NCI-H774 (cell line): ENCODE results near the gene FAM9C.
"Not testable (repeated sequence)": the region's sequence is repeated elsewhere in the genome, so short reads cannot be mapped to it uniquely, and the experiment has no call there.

Source experiments
- DNase-seq: peaks from one replicate; lab custom pipeline; 2025; lab: John Stamatoyannopoulos, UW

The FAM9C gene

DNA sequence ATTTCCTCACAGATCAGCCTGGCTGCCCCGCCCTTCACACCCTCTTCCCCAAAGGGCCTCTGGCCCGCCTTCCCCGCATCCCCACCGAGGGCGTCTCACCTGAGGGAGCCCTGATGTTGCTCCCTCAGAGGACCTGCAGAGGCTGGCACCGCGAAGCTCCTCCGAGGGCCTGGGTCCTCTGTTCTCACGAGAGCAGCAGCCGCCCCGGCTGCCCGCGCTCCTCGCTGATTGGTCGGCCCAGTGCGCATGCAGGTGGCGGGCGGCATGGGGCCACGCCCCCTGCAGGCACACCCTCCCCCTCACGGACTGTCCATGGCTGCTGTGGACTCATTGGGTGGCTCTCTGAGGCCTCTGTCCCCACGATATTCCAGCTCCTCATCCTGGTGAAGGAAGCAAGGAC lies at the start of gene FAM9C:
FAM9C (minus strand) TSS at position 180 of the 400 bp plus-strand sequence. CDS start 831 bp downstream, outside the sequence.
- DNase-seq = no peak

DNA sequence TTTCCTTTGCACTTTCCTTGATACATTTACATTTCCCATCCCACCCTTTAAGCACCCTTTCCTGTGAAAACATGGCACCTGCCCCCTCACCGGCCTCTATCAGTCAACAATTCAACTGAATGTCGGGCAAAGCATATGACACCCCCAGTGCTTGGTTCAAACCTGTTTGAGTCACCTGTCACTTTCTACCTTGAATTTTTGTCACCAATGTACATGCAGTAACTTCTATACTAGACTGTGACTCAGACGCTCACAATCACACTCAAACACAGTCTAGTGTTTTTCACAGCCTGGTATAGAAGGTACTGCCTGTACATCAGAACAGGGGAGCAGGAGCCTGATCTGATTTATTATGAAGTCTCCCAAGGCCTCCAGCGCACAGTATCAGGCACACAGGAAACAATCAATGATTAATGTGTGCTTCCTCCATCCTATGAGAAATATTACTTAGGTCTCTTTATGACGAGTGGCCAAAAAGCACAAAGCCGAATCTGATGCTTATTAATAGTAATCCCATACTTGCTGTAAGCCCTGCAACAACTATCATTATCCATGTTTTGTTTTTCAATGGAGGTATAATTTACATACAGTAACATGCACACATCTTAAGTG lies 49.2 kb upstream of the FAM9C start:
- no peak for DNase-seq

DNA sequence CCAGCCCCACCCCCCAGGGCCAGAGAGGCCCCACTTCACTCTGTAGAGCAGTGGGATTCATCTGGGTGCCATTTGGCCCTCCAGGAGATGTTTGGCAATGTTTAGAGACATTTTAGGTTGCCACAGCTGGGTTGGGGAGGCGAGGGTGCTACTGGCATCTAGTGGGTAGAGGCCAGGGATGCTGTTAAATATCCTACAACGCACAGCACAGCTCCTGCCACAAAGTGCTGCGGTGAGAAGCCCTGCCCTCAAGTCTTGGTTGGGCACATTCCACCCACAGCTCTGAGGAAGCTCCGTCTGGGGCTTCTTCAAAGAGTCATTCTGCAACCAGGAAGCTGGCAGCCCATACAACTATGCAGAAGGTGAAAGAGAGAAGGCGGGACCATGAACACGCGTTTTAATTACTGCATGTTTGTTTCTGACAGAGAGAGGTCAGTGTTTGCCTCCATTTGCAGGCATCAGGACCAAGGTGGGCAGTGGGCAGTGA lies 48.1 kb upstream of the FAM9C start:
- DNase-seq = no peak

DNA sequence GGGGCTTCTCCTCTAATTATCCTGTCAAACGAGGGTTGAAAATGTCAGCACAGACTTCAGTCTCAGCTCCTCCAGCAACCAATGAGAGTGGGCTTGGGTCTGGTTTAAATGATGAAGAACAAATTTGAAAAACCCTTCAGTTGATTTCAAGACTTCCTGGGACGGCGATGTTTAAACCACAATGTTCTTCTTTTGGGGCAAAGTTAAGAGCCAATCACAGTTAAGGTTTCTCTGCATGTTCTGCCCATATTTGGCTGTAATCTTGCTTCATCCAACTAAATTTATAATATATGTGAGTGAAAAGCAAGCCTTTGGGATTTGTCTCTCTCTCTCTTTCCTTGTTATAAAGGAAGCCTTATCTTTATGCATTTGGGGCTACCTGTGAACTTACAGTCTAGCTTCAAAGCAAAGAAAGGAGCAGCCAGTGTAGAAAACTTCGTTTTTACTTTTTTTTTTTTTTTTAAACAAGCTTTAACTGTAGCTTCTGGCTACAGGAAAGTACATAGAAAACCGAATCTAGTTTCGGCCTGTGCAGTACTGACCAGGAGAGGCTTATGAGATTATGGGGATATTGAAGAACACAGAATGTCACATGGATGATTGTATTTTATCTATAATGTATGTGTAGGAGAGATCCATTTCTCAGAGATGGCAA lies 46.8 kb upstream of the FAM9C start:
- no peak for DNase-seq

DNA sequence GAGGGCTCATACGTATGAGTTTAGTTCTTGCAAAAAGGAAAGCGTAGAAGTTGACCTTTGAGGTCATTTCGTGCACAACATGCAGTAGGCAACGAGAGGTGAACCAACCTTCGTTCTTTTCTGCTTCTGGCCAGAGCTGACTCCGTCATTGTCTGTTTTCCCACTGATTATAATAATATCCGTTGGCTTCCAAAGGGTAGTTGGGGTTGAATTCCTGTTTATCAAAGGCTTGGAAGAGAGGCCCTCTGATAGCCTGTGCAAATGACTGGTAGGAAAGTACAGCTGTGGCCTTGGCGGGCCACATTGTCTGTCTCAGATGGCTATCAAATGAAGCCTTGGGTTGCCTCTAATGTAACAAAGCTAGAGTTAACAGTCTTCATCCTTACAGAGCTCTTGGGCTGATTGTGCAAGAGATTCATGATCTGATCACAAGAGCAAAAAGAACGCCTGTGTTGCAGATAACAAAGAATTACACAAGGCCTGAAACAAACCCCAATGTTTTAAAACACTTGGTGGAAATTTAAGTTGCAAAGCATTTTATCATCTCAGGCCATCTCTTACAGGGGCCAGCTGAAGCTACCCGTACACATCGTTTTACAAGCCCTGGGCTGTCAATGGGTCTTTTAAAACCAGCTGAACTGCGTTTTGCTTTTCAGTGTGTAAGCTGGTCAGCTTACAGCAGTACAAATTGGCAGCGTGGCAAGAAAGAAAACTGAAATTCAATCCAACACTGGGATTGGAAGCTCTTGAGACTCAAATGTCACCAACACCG lies 46.1 kb upstream of the FAM9C start:
- no peak for DNase-seq

DNA sequence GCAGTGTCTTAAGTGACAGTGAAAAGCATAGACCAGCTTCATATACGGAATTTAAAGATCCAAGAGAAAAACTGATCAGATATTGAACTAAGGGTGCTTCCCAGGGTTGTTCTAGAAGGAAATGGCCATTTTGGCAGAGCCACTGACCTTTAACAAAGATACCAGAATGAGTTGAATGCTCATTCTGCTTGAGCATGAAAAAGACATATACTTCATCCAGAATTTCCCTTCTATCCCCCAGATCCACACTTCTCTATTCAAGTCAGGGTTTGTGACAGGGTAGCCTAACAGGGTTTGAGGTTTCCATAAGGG lies 45.6 kb upstream of the FAM9C start:
- no peak for DNase-seq

DNA sequence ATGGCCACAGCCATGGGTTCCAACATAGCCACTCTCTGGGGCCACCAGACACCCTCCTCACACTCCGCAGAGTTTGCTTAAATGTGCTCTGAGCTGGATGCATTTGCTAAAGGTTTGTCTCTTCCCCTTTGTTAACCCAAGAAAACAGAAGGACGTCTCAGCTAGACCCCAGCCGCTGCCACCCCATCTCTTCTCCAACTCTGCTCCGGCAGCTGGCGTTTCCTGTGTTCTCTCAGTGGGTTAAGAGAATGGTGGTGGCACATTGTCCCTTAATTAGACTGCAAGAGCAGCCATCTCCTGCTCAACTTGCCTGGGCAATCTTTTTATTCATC lies 43.7 kb upstream of the FAM9C start:
- no peak for DNase-seq

DNA sequence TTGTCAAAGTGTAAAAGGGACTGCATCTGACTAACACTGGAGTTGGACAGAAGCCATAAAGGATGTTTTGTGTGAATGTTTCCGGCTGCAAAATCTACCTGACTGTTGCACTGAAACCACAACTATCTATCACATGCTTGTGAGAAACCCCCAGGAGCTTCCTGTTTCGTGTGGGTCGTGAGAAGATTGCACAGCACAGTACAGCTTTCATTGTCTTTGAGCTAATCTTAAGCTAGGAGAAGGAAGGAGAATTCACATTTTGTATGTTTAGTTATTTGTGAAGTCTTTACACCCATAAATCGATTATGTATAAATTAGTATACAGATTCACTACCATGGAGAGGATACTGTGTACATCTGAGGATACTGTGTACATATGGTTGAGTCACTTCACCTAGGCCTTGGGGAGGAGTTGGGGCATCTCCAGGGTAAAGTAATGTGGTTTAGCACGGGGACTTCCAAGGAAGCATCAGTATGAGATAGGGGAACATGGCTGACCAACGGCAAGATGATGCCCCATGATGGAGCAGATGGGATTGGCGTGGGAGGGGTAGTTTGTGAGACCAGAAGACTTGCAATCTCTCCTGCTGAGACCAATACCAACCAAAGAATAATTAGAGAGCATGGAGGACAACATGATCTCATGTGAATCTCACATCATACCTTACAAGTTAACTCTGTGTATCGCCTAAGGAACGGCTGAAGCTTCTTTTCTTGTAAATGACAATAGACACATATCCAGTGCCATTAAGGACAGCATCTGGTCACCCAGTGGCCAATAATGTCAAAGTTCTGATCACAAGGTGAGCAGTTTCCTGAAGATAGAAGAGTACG lies 43.1 kb upstream of the FAM9C start:
- DNase-seq = no peak

DNA sequence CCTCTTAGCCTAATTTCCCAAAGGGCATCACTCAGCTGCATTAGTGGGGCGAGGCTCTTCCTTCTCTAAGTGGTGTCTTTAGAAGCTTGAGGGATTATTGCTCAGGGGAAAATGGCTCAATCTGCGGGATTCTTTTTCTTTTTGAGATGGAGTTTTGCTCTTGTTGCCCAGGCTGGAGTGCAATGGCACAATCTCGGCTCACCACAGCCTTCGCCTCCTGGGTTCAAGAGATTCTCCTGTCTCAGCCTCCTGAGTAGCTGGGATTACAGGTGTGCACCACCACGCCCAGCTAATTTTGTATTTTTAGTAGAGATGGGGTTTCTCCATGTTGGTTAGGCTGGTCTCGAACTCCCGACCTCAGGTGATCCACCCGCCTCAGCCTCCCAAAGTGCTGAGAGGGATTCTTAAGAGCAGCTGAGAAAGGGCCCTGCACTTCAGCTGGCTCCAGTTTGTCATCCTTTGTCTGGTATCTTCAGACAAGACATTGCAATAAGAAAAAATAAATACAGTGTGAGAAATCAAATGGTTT lies 42.4 kb upstream of the FAM9C start:
- DNase-seq = not testable (repeated sequence)

DNA sequence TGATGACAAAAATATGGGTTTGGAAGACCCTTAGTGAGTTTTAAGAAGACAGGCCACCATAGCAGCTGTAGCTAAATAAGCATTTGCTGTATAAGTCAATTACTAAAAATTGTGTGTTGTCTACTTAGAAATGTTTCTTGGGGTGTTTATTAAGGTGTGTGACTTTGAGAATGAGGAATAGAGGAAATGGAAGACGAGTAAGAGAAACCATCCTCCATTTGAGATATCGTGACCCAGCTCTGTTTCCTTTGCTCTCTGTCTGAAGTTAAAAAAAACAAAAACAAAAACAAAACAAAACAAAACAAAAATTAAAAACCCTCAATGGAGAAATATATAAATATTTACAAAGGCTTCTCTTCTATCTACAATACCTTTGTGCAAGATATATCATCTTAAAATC lies 41.7 kb upstream of the FAM9C start:
- no peak for DNase-seq

DNA sequence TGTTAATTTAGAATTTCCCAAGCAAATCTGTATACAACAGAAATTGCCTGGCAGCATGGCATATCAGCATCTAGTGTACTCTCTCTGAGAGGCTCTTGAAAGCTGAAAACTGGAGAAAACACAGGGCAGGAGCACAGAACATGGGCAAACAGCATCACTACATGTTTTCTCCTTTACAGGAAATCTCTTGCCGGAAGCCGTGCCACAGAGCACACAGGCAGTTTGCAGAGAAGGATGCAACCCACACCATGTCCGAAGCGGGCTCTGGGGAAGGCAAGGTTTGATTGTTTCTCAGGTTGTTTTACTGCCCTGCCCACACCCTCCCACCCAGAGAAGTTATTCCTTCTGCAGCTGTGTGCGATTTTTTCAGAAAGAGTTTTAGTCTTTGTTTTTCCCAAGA lies 41.1 kb upstream of the FAM9C start:
- no peak for DNase-seq

DNA sequence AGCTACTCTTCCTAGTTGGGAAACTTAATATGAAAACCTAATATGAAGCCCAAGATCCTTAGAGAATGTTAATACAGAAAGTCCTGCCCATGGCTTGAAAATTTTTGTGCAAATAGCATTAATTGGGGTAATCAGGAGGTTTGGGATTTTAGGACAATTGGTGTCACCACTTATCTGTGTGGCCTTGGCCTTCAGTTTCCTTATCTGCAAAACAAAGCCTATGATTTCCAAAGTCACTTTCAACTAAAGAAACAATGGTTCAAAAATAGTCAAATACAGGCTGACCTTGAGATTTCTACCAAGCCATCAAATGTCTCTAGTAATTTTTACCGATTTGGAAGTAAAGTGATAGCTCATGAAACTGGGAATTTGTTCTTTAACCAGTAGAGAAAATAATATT lies 40.2 kb upstream of the FAM9C start:
- DNase-seq = no peak

DNA sequence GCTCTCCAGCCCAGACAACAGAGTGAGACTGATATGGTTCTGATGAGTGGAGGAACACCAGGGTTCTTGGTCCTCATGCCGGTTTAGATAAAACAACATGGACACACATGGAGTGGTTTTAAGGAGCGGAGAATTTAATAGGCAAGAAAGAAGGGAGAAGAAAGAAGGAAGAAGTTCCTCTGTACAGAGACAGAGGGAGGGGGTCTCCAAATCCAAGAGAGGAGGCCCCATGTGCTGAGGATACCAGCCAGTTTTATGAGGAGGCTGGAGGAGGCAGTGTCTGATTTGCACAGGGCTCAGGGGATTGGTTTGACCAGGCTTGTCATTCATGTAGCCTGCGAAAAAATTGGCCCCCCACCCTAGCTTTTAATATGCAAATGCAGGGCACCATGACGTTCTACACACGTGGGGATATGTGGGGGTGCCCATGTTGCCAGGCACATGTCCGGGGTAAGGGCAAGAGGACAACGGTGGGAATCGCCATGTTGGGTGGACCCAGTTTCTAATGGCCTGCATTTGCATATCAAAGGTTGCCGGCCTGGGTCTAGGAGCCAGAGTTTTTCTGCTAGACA lies 39.4 kb upstream of the FAM9C start:
- DNase-seq = not testable (repeated sequence)

DNA sequence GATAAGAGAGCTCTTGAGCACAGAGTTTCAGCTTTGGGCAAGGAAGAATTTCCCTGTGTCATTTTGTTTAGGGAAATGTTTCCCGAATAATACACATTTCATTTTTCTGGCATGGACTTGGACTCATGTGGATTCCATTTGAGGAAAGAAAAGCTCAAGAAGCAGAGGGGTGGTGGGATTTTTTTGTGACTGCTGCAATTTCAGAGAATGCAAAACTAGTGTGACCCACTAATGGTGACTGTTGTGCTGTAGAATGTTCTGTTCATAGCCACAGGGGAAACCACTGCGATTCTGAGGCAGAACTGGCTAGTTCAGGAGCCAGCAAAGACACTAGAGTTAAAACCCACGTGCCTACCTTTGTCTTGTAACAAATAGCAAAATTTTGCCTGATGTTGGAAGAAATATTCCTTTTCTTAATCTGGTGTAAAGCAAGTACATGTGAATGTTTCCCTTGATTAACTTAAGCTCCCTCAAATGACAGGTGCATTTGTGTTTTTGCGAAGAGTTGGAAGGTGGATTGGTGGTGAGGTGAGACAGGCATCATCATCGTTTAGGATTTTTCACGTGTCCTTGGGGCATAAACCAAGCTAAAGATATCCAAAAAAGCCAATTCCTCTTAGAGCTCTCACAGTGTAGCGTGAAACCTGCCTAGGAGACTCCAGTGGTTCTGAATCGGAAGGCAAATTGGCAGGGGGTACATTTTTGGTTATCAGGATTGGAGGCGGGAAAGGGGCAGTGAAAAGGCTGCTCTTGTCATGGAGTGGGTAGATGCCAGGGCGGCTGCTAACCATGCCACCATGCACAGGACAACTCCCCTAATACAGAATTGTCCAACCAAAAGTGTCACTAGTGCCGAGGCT lies 38.0 kb upstream of the FAM9C start:
- no peak for DNase-seq

DNA sequence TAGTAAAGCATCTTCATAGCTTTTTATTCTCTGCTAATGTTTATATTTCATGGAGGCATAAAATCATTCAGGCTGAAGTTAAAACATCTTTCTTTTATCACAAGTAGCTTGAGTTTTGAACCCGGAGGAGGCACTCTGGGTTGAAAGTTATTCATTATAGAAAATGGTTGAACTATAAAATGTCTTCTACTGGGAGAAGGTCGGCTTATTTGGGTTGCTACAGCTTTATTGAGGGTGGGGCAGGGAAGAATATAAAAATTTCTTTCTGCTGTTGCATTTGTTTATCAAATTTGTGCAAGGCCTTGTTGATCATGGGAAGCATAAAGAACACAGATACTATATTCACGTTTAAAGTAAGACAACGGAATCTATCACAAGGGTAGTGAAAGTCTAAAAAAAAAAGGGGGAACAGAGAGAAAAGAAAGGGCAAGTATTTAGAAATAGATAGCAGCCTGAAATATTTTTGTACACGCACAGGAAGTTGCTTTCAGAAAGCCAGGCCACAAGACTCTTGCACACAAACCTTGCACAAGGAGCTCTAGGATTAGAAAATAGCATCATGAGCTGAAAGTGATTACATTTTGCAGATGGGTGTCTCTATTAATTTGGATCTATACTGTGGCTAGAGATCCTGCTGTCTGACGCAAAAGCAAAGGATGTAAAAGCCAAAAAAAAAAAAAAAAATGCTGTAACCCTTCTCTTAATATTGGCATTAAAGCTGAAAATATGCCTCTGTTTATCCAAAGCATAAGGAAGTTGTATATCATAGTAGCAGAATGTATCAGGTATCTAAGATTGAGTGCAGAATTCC lies 37.2 kb upstream of the FAM9C start:
- DNase-seq = no peak

DNA sequence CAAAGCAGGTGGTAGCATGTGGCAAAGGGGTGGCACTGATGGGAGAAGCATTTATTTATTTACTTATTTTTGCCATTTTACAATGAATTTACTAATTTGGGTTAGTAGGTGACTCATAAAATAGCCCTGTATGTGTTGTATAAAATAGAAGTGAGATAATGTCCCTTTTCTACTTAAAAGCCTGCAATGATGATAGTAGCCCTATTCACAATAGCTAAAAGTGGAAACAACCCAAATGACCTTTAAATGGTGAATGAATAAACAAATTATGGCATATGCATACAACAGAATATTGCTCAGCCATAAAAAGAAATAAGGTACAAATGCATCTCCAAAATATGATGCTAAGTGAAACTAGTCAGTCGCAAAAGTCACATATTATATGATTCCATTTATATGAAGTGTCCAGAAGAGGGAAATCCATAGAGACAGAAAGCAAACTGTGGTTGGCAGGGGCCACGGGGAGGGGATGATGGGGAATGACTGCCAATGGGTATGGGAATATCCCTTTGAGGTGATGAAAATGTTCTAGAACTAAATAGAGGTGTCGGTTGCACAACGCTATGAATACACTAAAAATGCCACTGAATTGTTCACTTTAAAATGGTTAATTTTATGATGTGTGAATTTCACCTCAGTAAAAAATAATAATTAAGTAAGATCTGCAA lies 35.8 kb upstream of the FAM9C start:
- no peak for DNase-seq

DNA sequence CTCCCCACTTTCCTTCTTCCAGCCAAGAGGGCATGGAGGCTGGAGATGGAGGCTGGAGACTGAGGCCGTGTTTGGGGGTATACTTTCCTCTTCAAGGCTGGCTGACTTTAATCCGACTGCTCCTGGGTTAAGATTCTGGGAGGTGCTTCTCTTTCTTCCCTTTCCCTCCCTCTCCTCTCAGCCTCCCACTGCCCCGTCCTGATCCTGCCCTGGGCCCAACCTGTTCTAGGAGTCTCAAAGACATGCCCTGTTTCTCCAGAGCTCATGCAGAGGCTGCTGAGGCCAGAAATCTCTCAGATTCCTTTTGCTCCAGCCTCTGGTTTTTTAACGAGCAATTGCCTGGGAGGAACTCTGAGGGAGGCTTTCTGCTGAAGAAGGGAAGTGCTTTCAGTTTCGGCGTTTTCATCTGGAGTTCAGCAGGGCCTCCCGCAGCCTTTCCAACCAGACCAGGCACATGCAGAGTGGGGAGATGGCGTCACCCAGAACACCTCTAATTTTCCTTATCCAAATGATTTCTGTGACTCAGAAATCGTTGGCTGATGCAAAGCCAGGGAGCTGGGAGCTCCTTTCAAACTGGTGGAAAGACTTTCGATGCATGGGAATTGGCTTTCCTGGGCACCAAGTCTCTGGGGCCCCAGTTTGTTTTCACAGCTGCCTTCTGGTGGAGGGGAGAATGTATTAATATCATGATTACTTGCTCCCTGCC lies 34.5 kb upstream of the FAM9C start:
- DNase-seq = no peak

DNA sequence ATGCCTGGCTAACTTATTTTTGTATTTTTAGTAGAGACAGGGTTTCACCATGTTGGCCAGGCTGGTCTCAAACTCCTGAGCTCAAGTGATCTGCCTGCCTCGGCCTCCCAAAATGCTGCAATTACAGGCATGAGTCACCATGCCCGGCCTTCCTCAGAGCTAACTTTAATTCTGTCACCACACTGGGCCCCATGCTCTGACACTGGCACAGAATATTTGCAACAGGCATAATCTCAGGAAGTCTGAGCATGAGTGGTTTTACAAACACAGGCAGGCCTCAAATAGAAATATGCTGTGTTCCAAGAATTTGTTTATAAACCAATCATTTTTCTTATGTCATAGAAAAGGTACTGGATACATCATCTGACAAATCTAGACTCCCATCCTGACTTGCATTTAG lies 32.7 kb upstream of the FAM9C start:
- DNase-seq = no peak
